ENCODE results near the gene SNRPD3. TPM values are rescaled to one million over a fixed set of nuclear protein-coding genes. Genes with fewer than 3 reads are reported as not detected.
A peak's percentile ranks its signal among the peaks of the same experiment; 100 is the strongest.
"Not testable (repeated sequence)": the region's sequence is repeated elsewhere in the genome, so short reads cannot be mapped to it uniquely, and the experiment has no call there.

Gene SNRPD3
- total and polyA plus RNA-seq, 9 of the 15 experiments (the other 6 are each of a cell fraction or from before 2014, with no cell fraction given): 131 to 366 (median 274) TPM

DNA sequence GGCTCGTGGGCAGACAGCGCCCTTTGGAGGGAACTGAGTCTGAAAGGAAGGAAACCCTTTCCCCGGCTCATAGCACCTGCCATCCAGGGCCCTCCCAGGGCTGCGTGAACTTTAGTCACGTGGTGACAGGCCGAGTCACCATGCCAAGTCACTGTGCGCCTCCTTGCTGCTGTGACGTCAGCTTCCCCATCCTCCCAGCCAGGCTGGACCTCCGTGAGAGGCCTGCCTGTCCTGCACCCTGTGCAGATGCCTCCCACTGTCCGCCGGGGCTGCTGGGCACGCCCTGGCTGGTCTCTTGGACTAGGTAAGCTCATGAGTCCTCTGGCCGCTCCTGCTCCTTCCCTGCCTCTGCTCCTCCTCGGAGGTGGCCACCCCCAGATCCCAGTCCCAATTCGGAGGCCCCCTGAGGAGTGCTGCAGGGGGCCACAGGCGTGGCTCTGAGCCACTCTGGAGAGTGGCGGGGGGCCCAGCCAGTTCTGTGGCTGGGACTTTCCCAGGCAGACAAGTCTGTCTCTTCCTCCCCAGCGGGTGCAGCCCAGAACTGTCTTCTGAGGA, 51.7 kb downstream of the SNRPD3 start (continued):
- TF ChIP-seq, protein P1, sequence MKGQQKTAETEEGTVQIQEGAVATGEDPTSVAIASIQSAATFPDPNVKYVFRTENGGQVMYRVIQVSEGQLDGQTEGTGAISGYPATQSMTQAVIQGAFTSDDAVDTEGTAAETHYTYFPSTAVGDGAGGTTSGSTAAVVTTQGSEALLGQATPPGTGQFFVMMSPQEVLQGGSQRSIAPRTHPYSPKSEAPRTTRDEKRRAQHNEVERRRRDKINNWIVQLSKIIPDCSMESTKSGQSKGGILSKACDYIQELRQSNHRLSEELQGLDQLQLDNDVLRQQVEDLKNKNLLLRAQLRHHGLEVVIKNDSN (CRISPR knock-in tag; IDR thresholded peaks at IDR 0.05): peak; percentile 87
- TF ChIP-seq RBFOX2 (IDR thresholded peaks at IDR 0.05; ENCODE audit: low read depth, low read length): peak; percentile 43
- peak; percentile 75 for TF ChIP-seq NFE2 (IDR thresholded peaks at IDR 0.05; ENCODE audit: low read depth)
- peak; percentile 38; the same call in 1 of the 2 replicates for TF ChIP-seq NR2C1 (IDR thresholded peaks at IDR 0.05)
- peak; percentile 53; the same call in 1 of the 2 replicates for TF ChIP-seq NR2C1 (tag; IDR thresholded peaks at IDR 0.05)
- peak; percentile 91 for TF ChIP-seq CREM (IDR thresholded peaks at IDR 0.05; ENCODE audit: low read depth)
- TF ChIP-seq CREB1 (IDR thresholded peaks at IDR 0.05): peak; percentile 47; the same call in 1 of the 2 replicates
- TF ChIP-seq CREB1 (CRISPR knock-in tag; IDR thresholded peaks at IDR 0.05): peak; percentile 76
- peak; percentile 84 for TF ChIP-seq TFE3 (CRISPR knock-in tag; IDR thresholded peaks at IDR 0.05)
- TF ChIP-seq EP400 (IDR thresholded peaks at IDR 0.05): peak; percentile 32; the same call in 1 of the 2 replicates
- peak; percentile 48; the same call in 1 of the 2 replicates for TF ChIP-seq C11orf30 (IDR thresholded peaks at IDR 0.05; ENCODE audit: low read depth)
- TF ChIP-seq NR2C2 (CRISPR knock-in tag; IDR thresholded peaks at IDR 0.05): not testable (repeated sequence)
- peak; percentile 49 for TF ChIP-seq NR2C2 (tag; IDR thresholded peaks at IDR 0.05)
- TF ChIP-seq, protein P2, sequence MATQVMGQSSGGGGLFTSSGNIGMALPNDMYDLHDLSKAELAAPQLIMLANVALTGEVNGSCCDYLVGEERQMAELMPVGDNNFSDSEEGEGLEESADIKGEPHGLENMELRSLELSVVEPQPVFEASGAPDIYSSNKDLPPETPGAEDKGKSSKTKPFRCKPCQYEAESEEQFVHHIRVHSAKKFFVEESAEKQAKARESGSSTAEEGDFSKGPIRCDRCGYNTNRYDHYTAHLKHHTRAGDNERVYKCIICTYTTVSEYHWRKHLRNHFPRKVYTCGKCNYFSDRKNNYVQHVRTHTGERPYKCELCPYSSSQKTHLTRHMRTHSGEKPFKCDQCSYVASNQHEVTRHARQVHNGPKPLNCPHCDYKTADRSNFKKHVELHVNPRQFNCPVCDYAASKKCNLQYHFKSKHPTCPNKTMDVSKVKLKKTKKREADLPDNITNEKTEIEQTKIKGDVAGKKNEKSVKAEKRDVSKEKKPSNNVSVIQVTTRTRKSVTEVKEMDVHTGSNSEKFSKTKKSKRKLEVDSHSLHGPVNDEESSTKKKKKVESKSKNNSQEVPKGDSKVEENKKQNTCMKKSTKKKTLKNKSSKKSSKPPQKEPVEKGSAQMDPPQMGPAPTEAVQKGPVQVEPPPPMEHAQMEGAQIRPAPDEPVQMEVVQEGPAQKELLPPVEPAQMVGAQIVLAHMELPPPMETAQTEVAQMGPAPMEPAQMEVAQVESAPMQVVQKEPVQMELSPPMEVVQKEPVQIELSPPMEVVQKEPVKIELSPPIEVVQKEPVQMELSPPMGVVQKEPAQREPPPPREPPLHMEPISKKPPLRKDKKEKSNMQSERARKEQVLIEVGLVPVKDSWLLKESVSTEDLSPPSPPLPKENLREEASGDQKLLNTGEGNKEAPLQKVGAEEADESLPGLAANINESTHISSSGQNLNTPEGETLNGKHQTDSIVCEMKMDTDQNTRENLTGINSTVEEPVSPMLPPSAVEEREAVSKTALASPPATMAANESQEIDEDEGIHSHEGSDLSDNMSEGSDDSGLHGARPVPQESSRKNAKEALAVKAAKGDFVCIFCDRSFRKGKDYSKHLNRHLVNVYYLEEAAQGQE (IDR thresholded peaks at IDR 0.05; ENCODE audit: borderline replicate concordance): peak; percentile 34; the same call in 1 of the 2 replicates
- TF ChIP-seq, protein P2 (CRISPR knock-in tag; IDR thresholded peaks at IDR 0.05; ENCODE audit: low read depth): not testable (repeated sequence)
- TF ChIP-seq ATF1 (CRISPR knock-in tag; IDR thresholded peaks at IDR 0.05): 0 out of 2 replicates have a peak, but pooled peaks have one; percentile 15
- TF ChIP-seq ATF1 (tag; IDR thresholded peaks at IDR 0.05): peak; percentile 88
- TF ChIP-seq, protein P3, sequence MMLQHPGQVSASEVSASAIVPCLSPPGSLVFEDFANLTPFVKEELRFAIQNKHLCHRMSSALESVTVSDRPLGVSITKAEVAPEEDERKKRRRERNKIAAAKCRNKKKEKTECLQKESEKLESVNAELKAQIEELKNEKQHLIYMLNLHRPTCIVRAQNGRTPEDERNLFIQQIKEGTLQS (IDR thresholded peaks at IDR 0.05): peak; percentile 74
- TF ChIP-seq, protein P3 (CRISPR knock-in tag; conservative IDR thresholded peaks at IDR 0.05): not testable (repeated sequence)
- peak; percentile 67 for TF ChIP-seq BHLHE40 (IDR thresholded peaks at IDR 0.05; ENCODE audit: low read length)
